MCF 10A (cell line): ENCODE results near the gene SPAG7. TPM values are rescaled to one million over a fixed set of nuclear protein-coding genes. Genes with fewer than 3 reads are reported as not detected.

ENCODE experiments used
- BruUV-seq: library from RNA; stranded (reverse); fragments of 400-500 nt; replicated peaks from 2 replicates; lab custom pipeline; 2021; lab: Mats Ljungman, UMichigan
- CTCF ChIA-PET: fragments of 300-600 bp; sonication (Branson Sonifier 250); formaldehyde crosslinking; extraction: SDS; loops from one replicate; lab custom pipeline; 2021; ENCODE audit warnings: antibody characterized with exemption, inconsistent platforms; lab: Yijun Ruan, JAX
- POLR2A ChIA-PET: fragments of 300-600, 350-650 bp; sonication (Branson Sonifier 250); formaldehyde crosslinking; extraction: SDS; loops from one replicate; lab custom pipeline; 2020; ENCODE audit warnings: antibody characterized with exemption, inconsistent platforms; lab: Yijun Ruan, JAX
- DNase-seq: peaks from one replicate; pipeline ENCODE4 v3.0.0-alpha.2; 2018; ENCODE audit not compliant: unreplicated experiment
- H3K27ac Mint-ChIP-seq: one replicate; pipeline ENCODE4 v1.8.0; 2022; ENCODE audit warnings: mild to moderate bottlenecking, low read depth, mixed read lengths; ENCODE audit not compliant: unreplicated experiment
- H3K27me3 Mint-ChIP-seq: one replicate; pipeline ENCODE4 v1.8.0; 2022; ENCODE audit warnings: mixed read lengths; ENCODE audit not compliant: insufficient read depth, unreplicated experiment
- H3K36me3 Mint-ChIP-seq: one replicate; pipeline ENCODE4 v1.8.0; 2022; ENCODE audit warnings: mild to moderate bottlenecking, moderate library complexity, mixed read lengths; ENCODE audit not compliant: insufficient read depth, unreplicated experiment
- H3K4me1 Mint-ChIP-seq: one replicate; pipeline ENCODE4 v1.8.0; 2022; ENCODE audit warnings: mixed read lengths; ENCODE audit not compliant: insufficient read depth, unreplicated experiment
- H3K4me3 Mint-ChIP-seq: one replicate; pipeline ENCODE4 v1.8.0; 2022; ENCODE audit warnings: mild to moderate bottlenecking, moderate library complexity, mixed read lengths; ENCODE audit not compliant: unreplicated experiment
- H3K9me3 Mint-ChIP-seq: one replicate; pipeline ENCODE4 v1.8.0; 2022; ENCODE audit warnings: mixed read lengths; ENCODE audit not compliant: unreplicated experiment
- CTCF ChIP-seq: fragments of 200-600 bp; IDR thresholded peaks from one replicate; pipeline ENCODE4 v1.8.0; 2022; ENCODE audit warnings: antibody characterized with exemption, mild to moderate bottlenecking; ENCODE audit not compliant: unreplicated experiment
- intact Hi-C: fragments of 100-400 bp; cut with micrococcal nuclease; formaldehyde crosslinking; loops from 2 replicates; pipeline ENCODE4 v1.14.1; 2022
- total RNA-seq: library from RNA; stranded (reverse); gene quantifications from 2 replicates; pipeline ENCODE4 v1.2.3, GENCODE V29; 2022

SPAG7 gene
- total RNA-seq, 1 experiment from 2014 or later, result 112 TPM

GRCh38 chr17:4955091-4955490 lies 12.5 kb downstream of the SPAG7 start:
- no peak overlapping the region for H3K4me3 Mint-ChIP-seq
- H3K27me3 Mint-ChIP-seq, result no peaks in the 10 kb centered on the region
- no peaks in the 10 kb centered on the region for H3K9me3 Mint-ChIP-seq
- BruUV-seq, result no TSS peak
- peaks cover 10% of the 10 kb centered on the region for H3K4me1 Mint-ChIP-seq
- DNase-seq, result no peak
- intact Hi-C loops, result no loop called here
- ChIA-PET POLR2A (interaction anchor here (1.3 to 21.5 kb wide), 2 partner anchors 12 to 159 kb away, joined by 3 to 639 read pairs; partner anchors contain the start of genes PSMB6 and SPAG7), CTCF (interaction anchor here (0.6 kb wide), 1 partner anchor 82 kb away, joined by 4 read pairs; no protein-coding TSS in a partner anchor)
- no peak for TF ChIP-seq CTCF
- H3K36me3 Mint-ChIP-seq, result peaks cover 14% of the 10 kb centered on the region
- no peak overlapping the region for H3K27ac Mint-ChIP-seq

- POLR2A ChIA-PET, result interaction anchor here (0.6 to 21.5 kb wide), 2 partner anchors 14 to 33 kb away, joined by 4 to 639 read pairs; partner anchors contain the start of gene SPAG7
- H3K27me3 Mint-ChIP-seq, result no peaks in the 10 kb centered on the region
- H3K36me3 Mint-ChIP-seq, result peaks cover 12% of the 10 kb centered on the region
- CTCF ChIA-PET, result interaction anchor here (0.6 to 1.2 kb wide), 2 partner anchors 10 to 17 kb away, joined by 3 read pairs; no protein-coding TSS in a partner anchor
- no peak for TF ChIP-seq CTCF
- no peak for DNase-seq
- no peak overlapping the region for H3K4me3 Mint-ChIP-seq
- intact Hi-C loops, result no loop called here
- no TSS peak for BruUV-seq
- no peak overlapping the region for H3K27ac Mint-ChIP-seq
- no peaks in the 10 kb centered on the region for H3K9me3 Mint-ChIP-seq
- H3K4me1 Mint-ChIP-seq, result peaks cover 10% of the 10 kb centered on the region
Observed at GRCh38 chr17:4953451-4953961, 14.1 kb downstream of the SPAG7 start.

- intact Hi-C loops, result no loop called here
- BruUV-seq, result no TSS peak
- Mint-ChIP-seq H3K4me3 (peak overlapping the region; percentile 74), H3K9me3 (no peaks in the 10 kb centered on the region), H3K27ac (peak overlapping the region; percentile 74), H3K4me1 (peaks cover 17% of the 10 kb centered on the region), H3K27me3 (no peaks in the 10 kb centered on the region), H3K36me3 (peaks cover 20% of the 10 kb centered on the region)
- POLR2A ChIA-PET, result interaction anchor here (0.7 to 21.5 kb wide), 5 partner anchors 12 to 46 kb away, joined by 3 to 639 read pairs (median 4); partner anchors contain the start of genes INCA1, KIF1C, RNF167 and SLC25A11
- DNase-seq, result no peak
- CTCF ChIA-PET, result interaction anchor here (0.7 to 1.3 kb wide), 3 partner anchors 11 to 440 kb away, joined by 3 read pairs; no protein-coding TSS in a partner anchor
- TF ChIP-seq CTCF, result no peak
Observed at GRCh38 chr17:4951486-4951885, 16.1 kb downstream of the SPAG7 start.

GRCh38 chr17:4950746-4951204 lies 16.8 kb downstream of the SPAG7 start, which contains the start of gene ENO3:
ENO3 (plus strand) TSS chr17:4951119; CDS start chr17:4951830, 711 bp downstream.
- no peak for TF ChIP-seq CTCF
- CTCF ChIA-PET, result interaction anchor here (0.6 to 0.7 kb wide), 3 partner anchors 12 to 441 kb away, joined by 3 read pairs; no protein-coding TSS in a partner anchor
- no peak for DNase-seq
- H3K27me3 Mint-ChIP-seq, result no peaks in the 10 kb centered on the region
- no peaks in the 10 kb centered on the region for H3K9me3 Mint-ChIP-seq
- H3K36me3 Mint-ChIP-seq, result peaks cover 27% of the 10 kb centered on the region
- peaks cover 23% of the 10 kb centered on the region for H3K4me1 Mint-ChIP-seq
- POLR2A ChIA-PET, result interaction anchor here (0.6 to 21.5 kb wide), 7 partner anchors 9 to 229 kb away, joined by 3 to 639 read pairs (median 4); partner anchors contain the start of genes RNF167, SLC25A11 and SPAG7
- H3K4me3 Mint-ChIP-seq, result peak within 1 kb of the TSS; percentile 74
- intact Hi-C loops, result no loop called here
- peak within 1 kb of the TSS; percentile 74 for H3K27ac Mint-ChIP-seq
- no TSS peak for BruUV-seq
